ENCODE data around the gene IL1RAPL2. TPM values are rescaled to one million over a fixed set of nuclear protein-coding genes. Genes with fewer than 3 reads are reported as not detected.

The IL1RAPL2 gene
- polyA plus RNA-seq, 1 of the 3 experiments (the other 2 are of a cell fraction) = 0.13 TPM

DNA sequence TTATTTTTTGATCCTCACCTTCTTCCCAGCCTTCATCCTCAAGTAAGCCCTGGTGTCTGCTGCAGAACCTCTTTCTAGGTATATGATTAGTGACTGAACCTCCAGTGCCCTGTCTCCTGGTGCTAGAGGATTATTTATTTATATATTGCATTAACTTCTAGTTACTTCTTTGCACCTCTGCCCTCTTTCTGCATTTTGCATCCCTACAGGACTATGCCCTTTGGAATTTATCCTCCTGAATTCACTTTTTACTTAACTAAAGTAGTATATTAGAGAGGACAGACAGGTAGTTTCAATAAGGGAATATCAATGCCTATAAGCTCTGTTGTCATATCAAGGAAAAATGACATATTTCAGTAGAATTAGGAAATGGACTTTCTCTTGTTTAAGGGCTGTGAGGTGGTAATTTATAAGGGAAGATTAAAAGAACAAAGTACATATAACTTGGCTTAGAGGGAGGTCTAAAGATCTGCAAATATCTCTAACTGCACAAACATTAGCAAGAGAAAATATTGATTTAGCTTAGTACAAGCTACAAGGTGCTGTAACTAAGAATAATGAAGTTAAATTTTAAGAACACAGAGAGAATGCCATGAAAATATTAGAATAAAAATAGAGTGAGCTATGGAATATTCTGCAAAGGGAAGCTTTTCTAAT is 472.8 kb downstream of the IL1RAPL2 start:
- Histone ChIP-seq H3F3A (replicated peaks; ENCODE audit: insufficient read depth) (no peaks in the 10 kb centered on the region), H3K79me2 (ENCODE audit: insufficient read depth) (no peaks in the 10 kb centered on the region), H3K27ac (ENCODE audit: low read depth in 2 of 2, low read length in 1 of 2) (no peak overlapping the region), H3K36me3 (replicated peaks in 1 of 2; ENCODE audit: control insufficient read depth in 1 of 2, insufficient read depth in 2 of 2, low read length in 1 of 2) (no peaks in the 10 kb centered on the region), H3K9me2 (no peaks in the 10 kb centered on the region), H3K4me3 (ENCODE audit: low read depth in 2 of 2, low read length in 1 of 2) (no peak overlapping the region), H3K9ac (no peak overlapping the region), H3K9me3 (no peaks in the 10 kb centered on the region), H2AFZ (ENCODE audit: low read depth) (no peak overlapping the region), H3K4me1 (ENCODE audit: control insufficient read depth in 1 of 2, insufficient read depth in 2 of 2, low read depth in 1 of 2, low read length in 1 of 2) (no peaks in the 10 kb centered on the region), H3K27me3 (ENCODE audit: insufficient read depth) (no peaks in the 10 kb centered on the region), H4K20me1 (ENCODE audit: insufficient read depth) (no peaks in the 10 kb centered on the region), H3K4me2 (no peak overlapping the region)
- no peak for DNase-seq
- TF ChIP-seq RAD21 (IDR thresholded peaks at IDR 0.05; ENCODE audit: low read length) = no peak
- no peak for TF ChIP-seq FOSL2 (IDR thresholded peaks at IDR 0.05; ENCODE audit: borderline replicate concordance, low read depth)
- TF ChIP-seq, protein P1, sequence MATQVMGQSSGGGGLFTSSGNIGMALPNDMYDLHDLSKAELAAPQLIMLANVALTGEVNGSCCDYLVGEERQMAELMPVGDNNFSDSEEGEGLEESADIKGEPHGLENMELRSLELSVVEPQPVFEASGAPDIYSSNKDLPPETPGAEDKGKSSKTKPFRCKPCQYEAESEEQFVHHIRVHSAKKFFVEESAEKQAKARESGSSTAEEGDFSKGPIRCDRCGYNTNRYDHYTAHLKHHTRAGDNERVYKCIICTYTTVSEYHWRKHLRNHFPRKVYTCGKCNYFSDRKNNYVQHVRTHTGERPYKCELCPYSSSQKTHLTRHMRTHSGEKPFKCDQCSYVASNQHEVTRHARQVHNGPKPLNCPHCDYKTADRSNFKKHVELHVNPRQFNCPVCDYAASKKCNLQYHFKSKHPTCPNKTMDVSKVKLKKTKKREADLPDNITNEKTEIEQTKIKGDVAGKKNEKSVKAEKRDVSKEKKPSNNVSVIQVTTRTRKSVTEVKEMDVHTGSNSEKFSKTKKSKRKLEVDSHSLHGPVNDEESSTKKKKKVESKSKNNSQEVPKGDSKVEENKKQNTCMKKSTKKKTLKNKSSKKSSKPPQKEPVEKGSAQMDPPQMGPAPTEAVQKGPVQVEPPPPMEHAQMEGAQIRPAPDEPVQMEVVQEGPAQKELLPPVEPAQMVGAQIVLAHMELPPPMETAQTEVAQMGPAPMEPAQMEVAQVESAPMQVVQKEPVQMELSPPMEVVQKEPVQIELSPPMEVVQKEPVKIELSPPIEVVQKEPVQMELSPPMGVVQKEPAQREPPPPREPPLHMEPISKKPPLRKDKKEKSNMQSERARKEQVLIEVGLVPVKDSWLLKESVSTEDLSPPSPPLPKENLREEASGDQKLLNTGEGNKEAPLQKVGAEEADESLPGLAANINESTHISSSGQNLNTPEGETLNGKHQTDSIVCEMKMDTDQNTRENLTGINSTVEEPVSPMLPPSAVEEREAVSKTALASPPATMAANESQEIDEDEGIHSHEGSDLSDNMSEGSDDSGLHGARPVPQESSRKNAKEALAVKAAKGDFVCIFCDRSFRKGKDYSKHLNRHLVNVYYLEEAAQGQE (IDR thresholded peaks at IDR 0.05; ENCODE audit: low read depth, low read length) = no peak
- TF ChIP-seq FOXJ3 (CRISPR knock-in tag; IDR thresholded peaks at IDR 0.05) = no peak
- TF ChIP-seq RFX5 (IDR thresholded peaks at IDR 0.05; ENCODE audit: low read length) = no peak
- no peak for TF ChIP-seq JUND (IDR thresholded peaks at IDR 0.05)
- TF ChIP-seq NFIC (IDR thresholded peaks at IDR 0.05; ENCODE audit: borderline replicate concordance) = no peak
- TF ChIP-seq GABPA (IDR thresholded peaks at IDR 0.05; ENCODE audit: low read depth) = no peak
- no peak for TF ChIP-seq MAX (IDR thresholded peaks at IDR 0.05; ENCODE audit: low read depth)
- TF ChIP-seq, protein P2, sequence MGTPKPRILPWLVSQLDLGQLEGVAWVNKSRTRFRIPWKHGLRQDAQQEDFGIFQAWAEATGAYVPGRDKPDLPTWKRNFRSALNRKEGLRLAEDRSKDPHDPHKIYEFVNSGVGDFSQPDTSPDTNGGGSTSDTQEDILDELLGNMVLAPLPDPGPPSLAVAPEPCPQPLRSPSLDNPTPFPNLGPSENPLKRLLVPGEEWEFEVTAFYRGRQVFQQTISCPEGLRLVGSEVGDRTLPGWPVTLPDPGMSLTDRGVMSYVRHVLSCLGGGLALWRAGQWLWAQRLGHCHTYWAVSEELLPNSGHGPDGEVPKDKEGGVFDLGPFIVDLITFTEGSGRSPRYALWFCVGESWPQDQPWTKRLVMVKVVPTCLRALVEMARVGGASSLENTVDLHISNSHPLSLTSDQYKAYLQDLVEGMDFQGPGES (IDR thresholded peaks at IDR 0.05; ENCODE audit: low read depth, low read length) = no peak
- no peak for TF ChIP-seq PBX3 (IDR thresholded peaks at IDR 0.05)
- no peak for TF ChIP-seq EP300 (IDR thresholded peaks at IDR 0.05; ENCODE audit: borderline replicate concordance in 1 of 2, low read depth in 1 of 2, low read length in 1 of 2)
- ChIA-PET CTCF (no interaction called here), POLR2A (no interaction called here)

All from SK-N-SH (cell line).